K562 (cell line): ENCODE measurements around the gene KPNB1. TPM values are rescaled to one million over a fixed set of nuclear protein-coding genes. Genes with fewer than 3 reads are reported as not detected.

Experiments used
- ATAC-seq: fragments of 200-7000 bp; cut with Tn5 transposase; 3 replicates; pipeline ENCODE4 v1.9.1; 2020; ENCODE audit warnings: moderate library complexity
- BruUV-seq: library from RNA; stranded (reverse); fragments of 400-500 nt; replicated peaks from 2 replicates; lab custom pipeline; 2021; lab: Mats Ljungman, UMichigan
- CTCF ChIA-PET: fragments of 300-600 bp; formaldehyde crosslinking; extraction: SDS; loops from one replicate; lab custom pipeline; 2021; ENCODE audit warnings: low intra/inter-chr PET ratio; lab: Yijun Ruan, JAX
- POLR2A ChIA-PET: fragments of 300-600, 350-650 bp; sonication (Branson Sonifier 250); formaldehyde crosslinking; extraction: SDS; loops from one replicate; lab custom pipeline; 2021; ENCODE audit warnings: antibody characterized with exemption, inconsistent platforms; lab: Yijun Ruan, JAX
- DNase-seq, 4 experiments: peaks; one replicate each; pipeline versions ENCODE4 v3.0.0 to v3.0.0-alpha.2; 2011 to 2018; ENCODE audit warnings: low spot score in 3 of 4, mixed read lengths in 3 of 4; ENCODE audit errors: extremely low read depth in 1 of 4
- FAIRE-seq: peaks from 2 replicates; lab custom pipeline; 2011; peaks lifted over from hg19 to GRCh38; lab: Jason Lieb, UNC
- H2AFZ ChIP-seq: 2 replicates; pipeline ENCODE4 v1.6.0; 2011; ENCODE audit warnings: low read depth, low read length, control low read depth, inconsistent platforms
- H3K27ac ChIP-seq: fragments of 200-600 bp; 3 replicates; pipeline ENCODE4 v1.8.0; 2011; ENCODE audit warnings: low read depth, mild to moderate bottlenecking, control low read depth, inconsistent platforms, low read length, moderate library complexity, mixed read lengths; ENCODE audit errors: extremely low read depth
- H3K27me3 ChIP-seq, 2 experiments: fragments of 300-600 bp in 1 of 2; 2 replicates in 1 of 2; 3 replicates in 1 of 2; pipeline versions ENCODE4 v1.6.0 to v1.8.0; 2011; ENCODE audit warnings: inconsistent platforms in 2 of 2, low read length in 2 of 2, mild to moderate bottlenecking in 1 of 2, mixed read lengths in 1 of 2, moderate library complexity in 1 of 2; ENCODE audit not compliant: control insufficient read depth in 2 of 2, insufficient read depth in 2 of 2
- H3K36me3 ChIP-seq: fragments of 300-600 bp; 3 replicates; pipeline ENCODE4 v1.8.0; 2011; ENCODE audit warnings: mild to moderate bottlenecking, low read length, inconsistent platforms; ENCODE audit not compliant: control insufficient read depth, insufficient read depth
- H3K4me1 ChIP-seq, 2 experiments: fragments of 200-600 bp in 1 of 2; replicated peaks in 1 of 2; 2 replicates in 1 of 2; 3 replicates in 1 of 2; pipeline versions ENCODE4 v1.5.1 to v1.8.0; 2011; ENCODE audit warnings: inconsistent platforms in 2 of 2, low read length in 2 of 2, mild to moderate bottlenecking in 1 of 2, mixed read lengths in 1 of 2, moderate library complexity in 1 of 2; ENCODE audit not compliant: control insufficient read depth in 2 of 2, insufficient read depth in 2 of 2
- H3K4me2 ChIP-seq: 2 replicates; pipeline ENCODE4 v1.6.1; 2011; ENCODE audit warnings: low read length, control low read depth, inconsistent platforms, mixed read lengths; ENCODE audit not compliant: insufficient read depth
- H3K4me3 ChIP-seq: fragments of 200-600 bp; sonication (generic), shearing (Covaris generic); 2 replicates; pipeline ENCODE4 v1.5.1; 2016; ENCODE audit warnings: control low read depth, inconsistent platforms
- H3K79me2 ChIP-seq: fragments of 200-600 bp; 3 replicates; pipeline ENCODE4 v1.8.0; 2011; ENCODE audit warnings: low read length, inconsistent platforms; ENCODE audit not compliant: control insufficient read depth, insufficient read depth
- H3K9ac ChIP-seq, 2 experiments: 2 replicates each; pipeline versions ENCODE4 v1.6.0 to v1.6.1; 2011; ENCODE audit warnings: low read depth in 2 of 2, low read length in 2 of 2, control low read depth in 1 of 2, inconsistent platforms in 1 of 2, mild to moderate bottlenecking in 1 of 2, mixed read lengths in 1 of 2; ENCODE audit not compliant: insufficient read depth in 1 of 2
- H3K9me1 ChIP-seq: one replicate; pipeline ENCODE4 v1.6.0; 2011; ENCODE audit warnings: inconsistent platforms, mild to moderate bottlenecking, low read length, moderate library complexity; ENCODE audit not compliant: control insufficient read depth, insufficient read depth
- H3K9me3 ChIP-seq: replicated peaks from 2 replicates; pipeline ENCODE4 v1.5.1; 2011; ENCODE audit warnings: low read depth, low read length, inconsistent platforms; ENCODE audit not compliant: control insufficient read depth, insufficient read depth
- H4K20me1 ChIP-seq: replicated peaks from 2 replicates; pipeline ENCODE4 v1.6.1; 2011; ENCODE audit warnings: low read length, inconsistent platforms, mixed read lengths; ENCODE audit not compliant: control insufficient read depth, insufficient read depth
- ATF3 ChIP-seq, 2 experiments: fragments of 450-650 bp in 1 of 2; sonication (generic) in 1 of 2; formaldehyde crosslinking in 1 of 2; IDR thresholded peaks in 1 of 2; conservative IDR thresholded peaks in 1 of 2; 2 replicates each; pipeline versions ENCODE4 v1.6.1 to v1.8.1; 2016 to 2023; ENCODE audit warnings: mild to moderate bottlenecking in 2 of 2, moderate library complexity in 2 of 2, inconsistent platforms in 1 of 2, missing genetic modification reagents in 1 of 2
- CEBPG ChIP-seq, 3 experiments: fragments of 200-800 bp in 1 of 3; sonication (Bioruptor generic) in 1 of 3; sonication (generic) in 1 of 3; formaldehyde crosslinking in 1 of 3; IDR thresholded peaks in 2 of 3; conservative IDR thresholded peaks in 1 of 3; 2 replicates each; pipeline versions ENCODE4 v1.6.1 to v1.8.0; 2016 to 2022; ENCODE audit warnings: missing compliant biosample characterization in 2 of 3, missing genetic modification characterization in 2 of 3, mild to moderate bottlenecking in 1 of 3, missing genetic modification reagents in 1 of 3
- NR2C1 ChIP-seq, 2 experiments: fragments of 450-650 bp; IDR thresholded peaks; 2 replicates each; pipeline ENCODE4 v1.6.1; 2017; ENCODE audit warnings: mild to moderate bottlenecking in 2 of 2, antibody characterized with exemption in 1 of 2, inconsistent platforms in 1 of 2, missing compliant biosample characterization in 1 of 2, missing genetic modification characterization in 1 of 2
- TFAP4 ChIP-seq: sonication (generic); formaldehyde crosslinking; IDR thresholded peaks from 2 replicates; pipeline ENCODE4 v1.8.0; 2022; ENCODE audit warnings: missing genetic modification reagents, mild to moderate bottlenecking, moderate library complexity, borderline replicate concordance
- ZNF280A ChIP-seq: fragments of 450-650 bp; IDR thresholded peaks from 2 replicates; pipeline ENCODE4 v1.6.1; 2018; ENCODE audit warnings: mild to moderate bottlenecking, low read depth; ENCODE audit not compliant: partially characterized antibody
- WGBS: fragments of 100-300 bp; shearing (Covaris generic); methylation state at CpG from one replicate; pipeline ENCODE4 v1.1.6; 2016; ENCODE audit warnings: low coverage, mixed read lengths; ENCODE audit not compliant: insufficient coverage; ENCODE audit errors: missing lambda C conversion rate; 5-methylcytosine and 5-hydroxymethylcytosine counted together
- in situ Hi-C: fragments of 300-500 bp; cut with MboI; formaldehyde crosslinking; loops from 4 replicates; pipeline ENCODE4 v1.15.0; 2018; ENCODE audit warnings: inconsistent platforms, mixed read lengths
- intact Hi-C: fragments of 100-400 bp; cut with micrococcal nuclease; formaldehyde crosslinking; loops from 2 replicates; pipeline ENCODE4 v1.14.2; 2022
- polyA plus RNA-seq, 8 experiments: library from polyadenylated mRNA; depleted of rRNA in 4 of 8; stranded (reverse) in 5 of 8; unstranded in 3 of 8; fragments of >200 nt; fragmentation: Nextera tagmentation in 2 of 8; fragmentation: Illumina TruSeq in 1 of 8; extraction: Ambion mirVana in 2 of 8; extraction: Trizol in 1 of 8; gene quantifications; 2 replicates each; pipeline versions ENCODE4 v1.2.1 to v1.2.3, GENCODE V29; 2011 to 2014; ENCODE audit warnings: inconsistent platforms in 1 of 8, missing spikeins in 1 of 8
- total RNA-seq, 7 experiments: library from RNA; depleted of rRNA in 6 of 7; stranded (reverse); fragments of >200 nt in 6 of 7; fragmentation: Illumina TruSeq in 2 of 7; extraction: Trizol in 2 of 7; gene quantifications; 2 replicates each; pipeline versions ENCODE4 v1.2.1 to v1.2.3, GENCODE V29; 2011 to 2021; ENCODE audit warnings: low replicate concordance in 1 of 7

Gene KPNB1
- total and polyA plus RNA-seq, 9 of the 15 experiments (the other 6 are each of a cell fraction or from before 2014, with no cell fraction given) = 154 to 622 (median 354) TPM

- H3K27me3 ChIP-seq = no peaks in the 10 kb centered on the region
- no TSS peak for BruUV-seq
- ChIA-PET CTCF (no interaction called here), POLR2A (interaction anchor here (0.6 to 3.6 kb wide), 6 partner anchors 10 to 93 kb away, joined by 3 to 30 read pairs (median 4); no protein-coding TSS in a partner anchor)
- H3K9ac ChIP-seq = no peak overlapping the region
- peak; percentile 54 for ATAC-seq
- no peaks in the 10 kb centered on the region for H3K79me2 ChIP-seq
- H4K20me1 ChIP-seq = no peaks in the 10 kb centered on the region; the same call in 1 of the 2 replicates
- H3K9me1 ChIP-seq = no peaks in the 10 kb centered on the region
- no peak overlapping the region for H3K4me3 ChIP-seq
- no peaks in the 10 kb centered on the region for H3K9me3 ChIP-seq
- no peak overlapping the region for H3K4me2 ChIP-seq
- no peak overlapping the region; the same call in 2 of the 3 replicates for H3K27ac ChIP-seq
- no peak overlapping the region for H2AFZ ChIP-seq
- intact Hi-C loops (no loop called here), in situ Hi-C loops (no loop called here)
- peaks cover 34% of the 10 kb centered on the region for H3K36me3 ChIP-seq
- DNase-seq = peak in 2 of 4 experiments; percentile 37
- peaks cover 0 to under 1% of the 10 kb centered on the region in 2 experiments; a peak in 2 of 5 replicates for H3K4me1 ChIP-seq
- FAIRE-seq = no peak
- WGBS = 87% methylated on average over 1 of the region's 1 CpG
- no peak for TF ChIP-seq NR2C1 (IDR thresholded peaks at IDR 0.05)
- TF ChIP-seq NR2C1 (tag; IDR thresholded peaks at IDR 0.05) = no peak
- TF ChIP-seq CEBPG (CRISPR knock-in tag; IDR thresholded peaks at IDR 0.05) = peak; percentile 47; the same call in 1 of the 2 replicates
- TF ChIP-seq CEBPG (tag; conservative IDR thresholded peaks at IDR 0.05 in 1 of 2, IDR thresholded peaks at IDR 0.05 in 1 of 2) = no peak
- 0 out of 2 replicates have a peak, but pooled peaks have one; percentile 8 for TF ChIP-seq ATF3 (IDR thresholded peaks at IDR 0.05)
- TF ChIP-seq ATF3 (CRISPR knock-in tag; conservative IDR thresholded peaks at IDR 0.05) = no peak
- no peak for TF ChIP-seq ZNF280A
- peak; percentile 62; the same call in 1 of the 2 replicates for TF ChIP-seq TFAP4 (CRISPR knock-in tag)
These were observed 38.0 kb downstream of the KPNB1 start for GRCh38 chr17:47687748-47688147.
